HG03280 (cell line): ENCODE results near the gene EYA4.

ENCODE experiments used
- ATAC-seq: cut with Tn5 transposase; IDR thresholded peaks from one replicate; pipeline ENCODE4 v1.9.1; 2021; ENCODE audit warnings: mild to moderate bottlenecking, moderate library complexity; ENCODE audit not compliant: unreplicated experiment

EYA4 gene

DNA sequence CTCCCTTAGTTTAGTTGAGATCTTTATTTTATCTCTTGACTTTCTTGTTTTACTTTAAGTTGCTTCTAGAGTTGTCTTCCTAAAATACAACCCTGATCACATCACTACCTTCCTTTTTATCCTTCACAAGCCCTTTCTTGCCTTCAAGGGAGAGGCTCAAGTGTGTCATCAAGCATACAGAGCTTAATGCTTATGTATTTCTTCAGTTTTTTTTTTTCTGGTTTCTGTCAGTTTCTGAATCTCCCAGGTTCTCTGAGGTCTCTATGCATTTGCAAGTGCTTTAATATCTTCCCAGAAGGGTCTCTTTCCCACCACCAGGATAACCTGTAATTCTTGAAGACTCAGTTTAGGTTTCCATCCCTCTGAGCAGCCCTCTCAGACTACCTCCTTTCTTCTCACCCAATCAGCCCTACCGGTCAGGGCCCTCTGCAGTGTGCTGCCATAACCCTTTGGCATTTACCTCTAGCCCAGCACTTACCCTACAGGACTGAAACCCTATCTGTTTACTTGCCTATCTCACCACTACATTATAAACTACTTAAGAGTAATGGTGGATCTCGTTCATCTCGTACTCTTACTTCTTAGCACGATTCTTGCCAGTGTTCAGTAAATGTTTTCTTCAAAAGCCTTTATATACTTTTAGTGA is 36.9 kb downstream of the EYA4 start:
- ATAC-seq = no peak

DNA sequence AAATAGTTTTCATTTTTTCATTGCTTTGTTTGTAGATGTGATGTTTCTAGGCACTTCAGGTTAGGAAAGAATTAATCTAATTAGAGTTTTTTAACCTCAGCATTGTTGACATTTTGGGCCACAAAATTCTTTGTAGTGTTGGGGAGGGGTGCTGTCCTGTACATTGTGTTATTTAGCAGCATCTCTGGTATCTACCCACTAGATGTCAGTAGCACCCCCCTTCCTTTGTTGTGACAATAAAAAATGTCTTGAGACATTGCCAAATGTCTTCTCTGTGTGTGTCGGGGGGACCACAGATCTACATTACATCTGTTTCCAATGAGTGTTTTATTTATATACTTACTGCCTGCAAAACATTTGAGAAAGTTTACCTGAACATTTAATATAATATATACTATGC is 45.6 kb downstream of the EYA4 start:
- no peak for ATAC-seq

DNA sequence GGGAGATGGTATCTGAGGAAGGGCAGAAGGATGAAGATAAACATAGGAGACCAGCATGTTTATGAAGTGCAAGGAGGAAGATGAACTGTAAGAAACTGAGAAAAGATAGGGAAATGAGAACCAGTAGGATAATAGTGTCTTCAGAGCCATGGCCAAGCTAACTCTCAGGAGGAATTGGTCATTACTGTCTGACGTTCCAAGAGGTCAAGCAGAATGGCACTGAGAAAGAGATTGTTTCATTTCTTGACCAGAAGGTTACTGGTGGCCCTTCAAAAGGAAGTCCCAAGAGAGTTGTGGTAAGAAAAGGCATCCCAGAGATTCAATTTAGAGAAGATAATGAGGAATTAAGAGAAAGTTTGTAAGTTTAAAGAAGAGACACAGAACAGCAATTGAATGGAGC is 47.5 kb downstream of the EYA4 start:
- ATAC-seq = no peak

DNA sequence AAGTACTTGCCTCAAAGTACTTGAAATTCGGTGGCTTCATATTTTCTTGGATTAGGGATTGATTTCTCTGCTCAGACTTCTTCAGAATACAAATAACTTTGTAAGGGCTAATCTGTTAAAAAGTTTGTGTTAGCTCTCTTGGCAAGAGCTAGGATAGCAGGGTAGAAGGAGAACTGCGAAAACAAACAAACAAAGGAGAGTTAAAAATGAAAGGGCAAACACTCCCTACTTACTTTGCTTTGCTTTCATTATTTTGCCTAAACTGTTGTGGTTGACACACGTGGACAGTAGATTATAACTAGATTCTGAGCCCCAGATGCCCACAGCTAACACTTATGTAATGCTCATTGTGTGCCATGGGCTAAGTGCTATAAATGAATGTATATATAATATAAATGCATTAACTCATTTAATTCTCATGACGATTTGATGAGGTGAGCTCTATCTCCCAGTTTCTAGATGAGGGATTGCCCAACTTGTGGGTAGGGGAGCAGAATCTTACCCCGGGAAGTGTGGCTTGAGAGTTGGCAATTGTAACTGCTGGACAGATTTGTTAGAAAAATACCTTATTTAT is 48.7 kb downstream of the EYA4 start:
- no peak for ATAC-seq

DNA sequence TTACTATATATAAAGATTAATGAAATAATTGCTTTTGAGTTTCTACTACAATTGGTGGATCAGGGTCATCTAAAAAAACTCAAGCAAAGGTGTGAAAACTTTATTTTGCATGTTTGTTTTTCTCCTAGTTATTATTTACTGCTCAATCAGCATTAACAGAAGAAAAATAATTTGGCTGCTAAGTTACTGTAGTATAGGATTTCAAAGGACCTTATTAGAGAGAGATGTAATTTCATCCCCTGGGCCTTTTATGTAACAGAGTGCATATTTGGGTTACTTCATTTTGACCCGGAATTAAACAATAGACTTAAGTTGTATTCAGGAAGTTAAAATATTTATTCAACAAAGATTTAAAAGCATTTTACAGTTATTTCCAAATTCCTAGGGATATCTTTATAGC is 49.8 kb downstream of the EYA4 start:
- no peak for ATAC-seq

DNA sequence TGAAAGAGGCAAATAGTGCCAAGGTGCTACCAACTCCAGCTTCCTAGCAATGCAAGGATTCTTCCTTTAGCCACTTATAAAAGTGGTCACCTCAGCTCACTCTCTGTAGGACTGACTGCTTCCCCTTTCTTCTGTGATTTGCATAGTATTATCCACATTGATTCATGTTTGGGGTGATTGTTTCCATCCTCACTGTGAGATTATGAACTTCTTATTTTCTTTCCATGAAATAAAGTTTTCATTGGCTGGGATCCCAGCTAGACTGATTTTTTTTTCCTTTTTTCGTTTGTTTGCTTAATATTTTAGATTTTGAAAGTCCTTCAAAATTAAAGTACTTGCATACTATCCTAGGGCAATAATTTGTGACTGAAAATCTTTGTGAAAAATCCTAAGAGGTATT is 50.5 kb downstream of the EYA4 start:
- ATAC-seq = no peak

DNA sequence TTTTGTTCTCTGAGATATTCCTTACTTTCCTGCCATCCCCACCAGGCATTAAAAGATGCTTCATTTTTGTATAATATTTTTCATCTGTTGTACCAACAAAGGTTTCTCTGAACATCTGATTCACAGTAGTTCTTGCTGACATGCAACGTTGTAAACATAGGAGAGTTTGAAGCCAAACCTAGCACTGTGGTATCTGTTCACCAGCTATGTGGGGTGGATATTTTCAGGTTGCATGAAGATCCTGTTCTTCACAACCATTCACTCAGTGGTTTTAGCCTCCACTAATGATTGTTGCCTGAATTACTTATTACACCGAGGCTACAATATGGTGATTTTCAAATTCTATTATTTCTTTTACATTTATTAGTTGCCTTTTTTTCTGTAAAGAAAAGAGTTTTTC is 56.5 kb downstream of the EYA4 start:
- no peak for ATAC-seq

DNA sequence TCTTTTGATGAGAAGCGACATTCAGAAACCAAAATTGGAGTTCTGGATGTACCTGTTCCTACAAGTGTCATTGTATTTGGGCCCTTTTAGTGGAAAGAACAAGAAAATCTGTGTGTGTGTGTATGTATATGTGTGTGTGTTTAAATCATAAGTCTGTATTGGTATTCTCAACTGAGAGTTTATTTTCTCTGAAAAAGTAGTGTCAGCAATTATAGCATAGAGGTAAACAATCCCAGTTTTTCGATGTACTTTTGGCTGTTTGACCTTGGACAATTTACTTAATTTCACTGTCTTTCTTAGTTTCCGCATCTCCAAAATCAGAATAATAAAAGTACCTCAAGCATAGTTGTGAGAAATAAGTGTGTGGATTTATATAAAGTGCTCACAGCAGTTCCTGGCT is 57.2 kb downstream of the EYA4 start:
- ATAC-seq = no peak

DNA sequence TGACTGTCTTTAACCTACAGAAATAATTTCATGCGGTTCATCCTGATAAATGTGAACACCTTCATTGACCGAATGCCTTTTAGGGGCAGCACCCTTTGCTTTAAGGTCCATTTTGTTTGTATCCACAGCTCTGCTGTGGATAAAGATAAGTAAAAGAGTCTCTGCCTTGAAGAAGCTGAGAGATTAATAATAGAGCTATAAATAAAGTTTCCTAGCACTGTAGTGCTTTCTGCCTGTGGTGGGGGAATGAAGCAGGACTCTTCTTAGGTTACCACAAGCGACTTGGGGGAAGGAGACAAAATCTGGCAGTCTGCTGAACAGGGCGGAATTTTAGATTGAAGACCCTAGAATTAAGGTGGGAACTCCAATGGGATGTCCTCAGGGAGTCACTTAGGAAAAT is 57.6 kb downstream of the EYA4 start:
- ATAC-seq = no peak

DNA sequence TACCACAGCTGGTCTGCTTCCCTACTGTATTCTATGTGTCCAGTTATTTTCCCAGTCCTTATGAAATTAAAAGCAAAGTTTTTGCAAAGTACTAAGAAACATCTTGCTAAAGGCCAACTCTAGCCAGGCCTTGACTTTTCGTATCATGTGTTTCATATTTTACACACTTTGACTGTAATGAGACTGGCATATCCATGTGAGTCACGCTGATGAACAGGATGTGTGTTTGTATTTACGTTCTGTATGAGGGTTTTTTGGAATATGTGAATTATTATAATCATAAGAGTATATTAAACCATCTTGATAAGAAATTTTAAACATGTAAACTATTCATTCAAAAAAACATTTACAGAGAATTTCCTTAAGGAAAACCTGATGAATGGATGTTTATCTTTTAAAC is 59.7 kb downstream of the EYA4 start:
- ATAC-seq = no peak

DNA sequence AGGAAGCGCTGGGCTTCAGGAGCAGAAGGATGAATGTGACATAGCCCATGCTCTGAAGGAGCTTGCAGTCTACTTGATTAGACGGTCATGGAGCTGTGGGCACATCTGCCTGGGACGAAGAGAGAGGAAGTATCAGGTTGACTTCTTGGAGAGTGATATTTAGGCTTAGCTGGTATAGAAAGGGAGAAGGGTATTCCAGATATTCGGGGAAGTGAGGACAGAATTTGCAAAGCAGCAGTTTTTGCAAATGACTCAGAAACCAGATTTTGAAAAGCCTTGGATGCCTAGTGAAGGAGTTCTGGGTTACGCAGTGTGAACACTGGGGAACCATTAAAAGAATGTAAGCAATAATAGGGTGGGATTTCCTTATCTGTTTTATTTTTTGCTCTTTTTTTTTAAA is 60.7 kb downstream of the EYA4 start:
- ATAC-seq = no peak

DNA sequence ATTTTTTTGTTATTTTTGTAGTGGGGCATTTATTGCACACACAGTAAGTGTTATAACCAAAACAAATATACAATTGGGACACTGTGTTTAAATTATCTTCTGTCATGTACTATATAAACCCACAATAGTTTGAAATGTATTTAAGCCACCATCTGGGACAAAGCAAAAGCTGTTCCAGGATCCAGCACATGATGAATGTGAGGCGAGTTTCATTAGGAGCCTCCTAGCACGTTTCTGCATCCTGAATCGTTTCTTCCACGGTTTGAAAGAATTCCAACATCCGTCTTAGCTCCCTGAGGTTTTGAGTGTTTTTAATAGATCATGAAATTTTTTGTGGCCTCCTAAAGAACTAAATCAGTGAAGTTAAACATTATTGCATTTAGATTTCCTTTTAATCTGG is 65.8 kb downstream of the EYA4 start:
- no peak for ATAC-seq

DNA sequence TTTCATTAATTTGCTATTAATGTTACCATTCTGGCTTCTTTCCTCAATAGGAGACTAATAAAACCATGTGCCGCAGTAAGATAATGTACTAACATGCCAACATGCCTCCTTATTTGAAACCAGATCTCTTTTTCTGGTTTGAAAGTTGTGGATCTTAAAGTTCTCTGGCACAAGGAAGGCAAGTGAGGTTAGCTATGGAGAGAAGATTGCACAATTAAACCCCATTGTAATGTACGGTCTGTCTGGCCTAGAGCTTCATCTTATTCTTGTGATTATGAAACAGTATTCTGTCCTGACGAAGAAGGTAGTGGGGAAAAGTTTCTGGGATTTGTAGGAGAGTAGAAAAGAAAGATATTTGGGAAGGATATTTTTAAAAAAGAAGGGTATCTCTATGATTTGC is 68.4 kb downstream of the EYA4 start:
- ATAC-seq = no peak

DNA sequence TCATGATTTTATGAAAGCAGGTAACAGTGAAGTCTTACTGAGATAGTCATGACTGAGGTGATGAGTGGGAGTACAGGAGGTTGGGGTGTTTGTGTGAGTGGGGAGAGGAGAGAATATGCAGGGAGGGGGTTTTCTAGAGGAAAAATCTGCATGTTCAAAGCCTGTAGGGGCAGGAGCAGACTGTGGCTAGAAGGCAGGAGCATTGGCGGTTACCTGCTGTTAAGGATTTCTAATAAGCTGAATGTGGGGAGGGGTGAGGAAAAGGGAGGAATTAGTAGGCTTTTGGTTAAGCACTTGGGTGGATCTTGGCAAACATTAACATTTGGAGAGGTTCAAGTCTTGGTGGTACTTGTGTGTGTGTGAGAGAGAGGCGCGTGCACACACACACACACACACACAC is 70.8 kb downstream of the EYA4 start:
- ATAC-seq = no peak

DNA sequence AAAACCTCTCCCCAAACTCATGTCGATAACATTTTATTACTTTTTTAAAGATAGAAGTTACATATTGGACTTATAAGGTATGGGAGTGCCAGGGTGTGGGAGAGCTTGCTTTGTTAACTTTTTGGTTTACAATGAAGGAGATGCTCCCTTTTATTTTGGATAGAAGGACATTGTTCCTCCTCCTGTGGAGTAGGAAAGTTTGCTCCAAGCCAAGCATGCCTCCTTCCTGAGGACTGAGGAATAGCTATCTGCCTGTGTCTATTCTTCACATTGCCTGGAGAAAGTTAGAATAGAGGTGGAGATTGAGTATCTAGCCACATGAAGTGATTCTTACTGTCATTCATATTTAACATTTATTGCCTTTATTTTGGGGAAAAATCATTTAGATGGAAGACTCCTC is 71.9 kb downstream of the EYA4 start:
- ATAC-seq = no peak

DNA sequence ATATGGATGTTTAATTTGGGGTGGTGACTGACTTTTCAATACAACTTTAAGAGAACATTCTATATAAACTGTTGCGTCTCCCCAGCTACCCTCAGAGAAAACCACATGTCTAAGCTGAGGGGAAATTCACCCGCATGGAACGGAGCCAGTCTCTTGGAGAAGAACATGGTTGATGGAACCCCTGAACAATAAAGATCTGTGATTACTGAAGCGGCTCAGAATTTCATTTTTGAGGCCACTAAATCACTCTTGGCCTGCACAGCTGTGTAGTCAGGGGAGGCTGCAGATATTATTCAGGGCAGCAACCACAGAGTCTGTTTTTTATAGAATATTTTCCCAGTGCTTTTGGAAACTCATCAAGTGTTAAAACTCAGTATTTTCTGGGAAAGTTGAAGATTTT is 73.8 kb downstream of the EYA4 start:
- ATAC-seq = no peak

DNA sequence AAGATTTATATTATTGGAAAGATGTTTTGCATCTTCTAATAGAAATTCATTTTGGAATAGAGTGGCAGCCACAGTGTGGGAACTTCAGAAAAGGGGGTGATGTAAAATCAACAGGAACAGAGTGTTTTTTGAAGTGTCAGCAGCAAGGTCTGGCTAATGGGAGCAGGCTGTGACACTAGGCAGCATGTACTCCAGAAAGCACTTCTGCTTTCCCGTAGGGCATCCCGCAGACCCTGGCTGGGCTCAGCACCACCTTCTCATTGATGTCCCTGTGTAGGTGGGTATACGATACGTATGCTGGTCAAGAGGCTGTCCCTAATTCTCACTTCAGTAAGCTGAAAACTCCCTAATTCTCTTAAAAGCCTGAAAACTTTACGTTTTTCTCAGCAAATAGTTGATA is 74.7 kb downstream of the EYA4 start:
- ATAC-seq = no peak

DNA sequence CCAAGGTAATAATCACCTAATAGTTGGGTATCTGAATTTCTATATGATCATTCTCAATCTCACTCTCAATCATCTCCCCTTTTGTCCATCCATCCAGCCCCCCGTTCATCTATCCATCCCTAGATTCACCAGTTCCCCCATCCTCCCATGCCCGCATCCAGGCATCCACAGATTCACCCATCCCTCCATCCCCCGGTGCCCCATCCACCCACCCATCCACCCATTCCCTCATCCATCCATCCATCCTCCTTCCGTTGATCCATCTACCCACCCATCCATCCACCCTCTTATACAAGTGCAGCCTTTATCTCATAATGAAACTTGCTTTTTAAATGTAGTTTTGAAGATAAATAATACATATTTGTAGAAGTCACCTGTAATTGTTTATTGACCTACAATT is 76.5 kb downstream of the EYA4 start:
- no peak for ATAC-seq

DNA sequence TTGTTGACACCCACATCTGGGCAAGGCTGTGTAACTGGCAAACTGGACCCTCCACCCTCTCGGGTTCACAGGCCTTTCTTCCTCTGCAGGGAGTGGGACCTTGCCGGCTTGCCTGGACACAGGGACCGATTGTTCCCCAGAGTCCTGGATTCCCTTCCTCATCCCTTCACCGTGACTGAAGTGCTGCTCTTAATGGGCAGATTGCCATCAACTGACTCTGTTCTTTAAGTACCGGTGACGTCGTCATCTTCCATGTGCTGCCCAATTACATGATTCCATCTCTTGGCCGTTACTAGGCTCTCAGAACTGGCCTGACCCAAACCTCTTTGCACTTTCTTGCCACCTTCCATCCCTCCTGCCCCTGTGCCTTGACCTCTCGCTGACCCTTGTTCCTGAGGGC is 85.4 kb downstream of the EYA4 start:
- no peak for ATAC-seq

DNA sequence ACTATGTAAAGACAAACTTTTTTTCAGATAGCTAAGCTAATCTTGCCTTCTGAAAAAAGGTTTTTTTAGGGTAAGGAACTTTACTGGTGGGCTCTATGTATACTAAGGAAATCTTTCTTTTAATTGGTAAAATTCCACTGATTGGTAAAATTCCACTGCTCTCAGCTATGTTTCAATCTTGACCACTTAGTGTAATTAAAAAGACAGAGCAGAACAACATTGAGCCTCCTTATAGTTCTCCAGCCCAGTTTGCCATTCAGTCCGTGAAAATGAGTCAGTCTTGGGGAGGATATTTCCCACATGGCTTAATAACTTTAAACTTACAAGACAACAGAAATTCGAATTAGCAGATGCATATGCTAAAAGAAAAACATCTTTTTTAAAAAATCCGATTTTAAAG is 92.7 kb downstream of the EYA4 start:
- ATAC-seq = no peak

DNA sequence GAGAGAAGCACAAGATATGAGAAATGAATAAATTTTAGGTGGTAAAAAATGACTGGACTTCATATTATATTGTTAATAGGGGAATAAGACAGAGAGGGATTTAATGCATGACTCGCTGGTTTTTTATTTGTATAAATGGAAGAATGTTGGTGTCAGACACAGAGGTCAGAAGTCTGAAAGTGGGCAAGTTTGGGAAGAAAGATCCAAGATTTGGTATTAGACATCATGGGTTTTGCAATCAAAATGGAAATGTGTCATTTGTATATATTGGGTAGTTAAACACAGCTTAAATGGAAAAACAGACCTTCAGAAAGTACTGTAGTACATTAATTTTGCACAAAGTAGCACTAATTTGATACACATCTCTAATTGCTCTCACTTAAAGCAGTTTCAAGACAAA is 96.2 kb downstream of the EYA4 start:
- ATAC-seq = no peak

DNA sequence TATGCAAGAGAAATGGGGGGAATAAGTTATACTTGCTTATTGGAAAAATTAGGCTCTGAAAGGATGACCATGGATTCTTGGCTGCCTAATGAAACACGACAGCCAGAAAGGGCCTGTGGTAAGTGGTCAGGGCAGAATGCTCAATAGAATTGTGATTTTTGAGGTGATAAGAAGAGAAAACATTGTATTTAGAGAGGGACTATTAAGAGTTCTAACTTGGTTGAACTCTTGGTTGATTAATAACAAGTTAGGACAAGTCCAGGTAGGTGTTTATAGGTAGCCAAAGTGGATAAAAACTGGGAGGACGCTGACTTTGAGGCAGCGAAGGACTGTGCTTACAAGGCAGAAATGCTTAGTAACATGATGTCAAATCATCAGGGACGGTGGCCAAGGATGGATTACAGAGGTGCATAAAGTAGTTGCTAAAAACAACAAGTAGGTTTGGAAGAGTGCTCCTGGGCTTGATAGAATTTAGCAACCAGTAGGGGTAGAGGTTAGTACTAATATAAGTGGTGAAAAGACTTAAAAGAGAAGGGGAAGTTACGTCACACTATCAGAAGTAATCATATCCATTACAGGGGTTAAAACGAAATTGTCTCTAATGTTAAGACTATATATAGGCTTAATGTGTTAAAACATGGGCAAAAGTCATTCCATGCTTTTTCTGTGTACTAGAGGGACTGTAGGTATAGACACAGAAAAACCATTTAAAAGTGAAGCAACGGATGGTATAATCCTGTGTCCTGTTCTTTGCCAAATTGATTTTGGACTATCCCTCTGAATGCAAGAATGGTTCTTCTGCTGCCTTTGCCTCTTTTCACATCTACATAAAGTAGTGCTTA is 98.6 kb downstream of the EYA4 start:
- no peak for ATAC-seq
